Right cardiac atrium (tissue), 5 donors: Measurements from ENCODE around the gene KRT6B. TPM values are rescaled to one million over a fixed set of nuclear protein-coding genes. Genes with fewer than 3 reads are reported as not detected.
"Not testable (repeated sequence)": the region's sequence is repeated elsewhere in the genome, so short reads cannot be mapped to it uniquely, and the experiment has no call there.

Experiments used
- ATAC-seq, 2 donors: fragments of 200-7000 bp; cut with Tn5 transposase; one replicate each; pipeline versions ENCODE4 v1.8.0 to v1.9.1; 2020; ENCODE audit warnings: moderate library complexity in 2 of 2, mild to moderate bottlenecking in 1 of 2
- DNase-seq, 3 donors: peaks; one replicate each; pipeline ENCODE4 v3.0.0-alpha.2; 2020
- H3K27ac ChIP-seq: one replicate; pipeline ENCODE4 v1.5.1; 2013; ENCODE audit warnings: mild to moderate bottlenecking, low read length, control low read depth, moderate library complexity
- H3K27me3 ChIP-seq: one replicate; pipeline ENCODE4 v1.6.1; 2013; ENCODE audit not compliant: control insufficient read depth, insufficient read depth
- H3K4me1 ChIP-seq: one replicate; pipeline ENCODE4 v1.6.1; 2013; ENCODE audit warnings: low read length; ENCODE audit not compliant: control insufficient read depth, insufficient read depth
- H3K4me3 ChIP-seq: one replicate; pipeline ENCODE4 v1.5.1; 2013; ENCODE audit warnings: low read length, control low read depth
- H3K9me3 ChIP-seq: one replicate; pipeline ENCODE4 v1.6.1; 2013; ENCODE audit warnings: low read length; ENCODE audit not compliant: control insufficient read depth
- WGBS: extraction: QIAGEN DNeasy Blood & Tissue Kit; methylation state at CpG from one replicate; pipeline ENCODE4 v1.1.7; 2013; 5-methylcytosine and 5-hydroxymethylcytosine counted together
- intact Hi-C, 4 donors: fragments of 100-400 bp; cut with DNase I; formaldehyde crosslinking; loops; one replicate each; pipeline versions ENCODE4 v1.11.0 to v1.14.0; 2022 to 2023
- polyA plus RNA-seq: library from polyadenylated mRNA; stranded (reverse); fragments of 200-250 nt; gene quantifications from one replicate; pipeline ENCODE4 v1.2.3, GENCODE V29; 2013
- total RNA-seq, 4 donors: library from RNA; stranded (reverse); fragmentation: NEBNext Ultra II Directional; extraction: Animal tissue kit (Norgen Biotek cat#: 25700); gene quantifications; one replicate each; pipeline ENCODE4 v1.2.1, GENCODE V29; 2021
- donor health status: healthy with polysubstance abuse.
- donor health status: DM: no; HTN: yes; CAD: no.
- donor health status: DM: no; HTN: no; CAD: no.
- donor health status: DM: no; HTN: yes; CAD: no; lungs with severe emphysema.
- donor health status: DM: yes; HTN: yes; CAD: no.

KRT6B gene
- total and polyA plus RNA-seq, 5 donors: not detected

DNA sequence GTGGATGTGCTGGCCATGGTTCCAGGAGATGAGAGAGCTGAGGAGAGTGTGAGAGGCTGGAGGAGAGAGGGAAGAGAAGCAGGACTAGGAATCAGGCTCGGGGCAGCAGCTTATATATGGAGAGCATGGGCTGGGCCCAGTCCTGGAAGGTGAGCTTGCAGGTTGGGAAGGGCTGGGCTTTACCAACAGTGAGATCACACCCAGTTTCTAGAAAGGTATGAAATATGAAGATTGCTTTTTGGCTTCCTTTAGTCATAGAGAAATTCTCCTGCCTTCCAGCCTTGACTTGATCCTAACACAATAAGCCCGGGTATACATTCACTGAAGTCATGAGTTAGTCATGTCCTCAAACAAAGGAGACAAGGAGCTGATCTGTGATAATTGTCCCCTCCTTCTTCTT lies 41.2 kb upstream of the KRT6B start, which contains the start of gene KRT6A:
TSS of gene KRT6A (minus strand) at position 86 of the 400 bp plus-strand sequence. CDS start at position 17, 69 bp downstream.
- Histone ChIP-seq H3K4me3 (no peak within 1 kb of the TSS), H3K9me3 (no peaks in the 10 kb centered on the region), H3K27me3 (no peaks in the 10 kb centered on the region), H3K27ac (no peak within 1 kb of the TSS), H3K4me1 (no peaks in the 10 kb centered on the region)
- intact Hi-C loops: no loop called here
- 80% methylated on average over 2 of the region's 2 CpGs for WGBS
- ATAC-seq (no peak), DNase-seq (no peak)

DNA sequence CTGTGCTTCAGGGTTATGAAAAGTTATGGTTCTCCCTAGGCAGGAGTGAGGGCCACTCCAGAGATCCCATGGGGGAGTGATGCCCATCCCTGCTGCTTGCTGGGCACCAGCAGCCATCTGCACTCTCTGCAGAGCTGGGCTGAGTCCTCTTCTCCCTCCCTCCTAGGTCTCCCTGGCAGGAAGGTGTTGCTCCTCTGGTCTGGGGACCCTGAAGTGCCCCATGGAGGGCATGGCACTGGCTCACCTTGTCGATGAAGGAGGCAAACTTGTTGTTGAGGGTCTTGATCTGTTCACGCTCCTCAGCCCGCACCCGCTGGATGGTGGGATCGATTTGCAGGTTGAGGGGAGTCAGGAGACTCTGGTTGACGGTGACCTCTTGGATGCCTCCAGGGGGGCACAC lies 40.5 kb upstream of the KRT6B start:
- H3K9me3 ChIP-seq, H3K27ac ChIP-seq, H3K4me1 ChIP-seq, H3K27me3 ChIP-seq, DNase-seq, intact Hi-C loops, ATAC-seq, H3K4me3 ChIP-seq: not testable (repeated sequence)
- 95% methylated on average over 6 of the region's 6 CpGs for WGBS

DNA sequence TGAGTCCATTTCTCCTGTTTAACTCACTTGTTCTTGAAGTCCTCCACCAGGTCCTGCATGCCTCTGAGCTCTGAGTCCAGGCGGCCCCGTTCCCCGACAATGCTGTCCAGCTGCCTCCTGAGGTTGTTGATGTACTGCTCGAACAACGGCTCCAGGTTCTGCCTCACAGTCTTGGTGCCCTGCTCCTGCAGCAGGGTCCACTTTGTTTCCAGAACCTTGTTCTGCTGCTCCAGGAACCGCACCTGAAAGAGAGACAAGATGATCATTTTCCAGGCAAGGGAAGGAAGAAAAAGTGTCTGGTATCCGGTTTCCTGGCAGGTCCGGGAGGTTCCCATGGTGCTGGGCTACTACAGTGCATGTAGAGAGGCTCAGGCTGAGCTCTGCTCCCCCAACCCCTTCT lies 39.5 kb upstream of the KRT6B start:
- ATAC-seq, H3K9me3 ChIP-seq, DNase-seq, H3K27ac ChIP-seq, H3K27me3 ChIP-seq, intact Hi-C loops, H3K4me1 ChIP-seq, H3K4me3 ChIP-seq: not testable (repeated sequence)
- 83% methylated on average over 8 of the region's 8 CpGs for WGBS

DNA sequence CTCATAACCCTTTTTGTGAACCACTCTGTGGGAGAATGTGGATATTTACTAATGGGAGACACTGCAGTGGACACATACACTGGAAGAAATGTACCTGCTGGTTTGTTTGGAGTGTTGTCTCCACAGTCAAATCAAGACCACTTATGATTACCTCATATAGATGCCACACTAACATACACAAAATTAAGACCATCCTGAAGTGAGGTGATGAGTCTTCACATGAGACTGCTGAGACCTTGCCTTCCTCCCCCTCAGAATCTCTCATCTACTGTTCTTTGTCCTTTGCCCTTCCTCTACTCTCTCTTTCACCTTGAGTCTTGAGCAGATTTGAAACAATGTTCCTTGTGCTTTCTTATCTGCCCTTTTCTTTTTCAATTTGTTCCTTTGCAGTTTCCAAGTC lies 36.8 kb upstream of the KRT6B start:
- no peak overlapping the region for H3K4me3 ChIP-seq
- H3K4me1 ChIP-seq: no peaks in the 10 kb centered on the region
- ATAC-seq (no peak), DNase-seq (no peak)
- H3K27ac ChIP-seq: no peak overlapping the region
- H3K27me3 ChIP-seq: peaks cover 3% of the 10 kb centered on the region
- intact Hi-C loops: no loop called here
- no peaks in the 10 kb centered on the region for H3K9me3 ChIP-seq

DNA sequence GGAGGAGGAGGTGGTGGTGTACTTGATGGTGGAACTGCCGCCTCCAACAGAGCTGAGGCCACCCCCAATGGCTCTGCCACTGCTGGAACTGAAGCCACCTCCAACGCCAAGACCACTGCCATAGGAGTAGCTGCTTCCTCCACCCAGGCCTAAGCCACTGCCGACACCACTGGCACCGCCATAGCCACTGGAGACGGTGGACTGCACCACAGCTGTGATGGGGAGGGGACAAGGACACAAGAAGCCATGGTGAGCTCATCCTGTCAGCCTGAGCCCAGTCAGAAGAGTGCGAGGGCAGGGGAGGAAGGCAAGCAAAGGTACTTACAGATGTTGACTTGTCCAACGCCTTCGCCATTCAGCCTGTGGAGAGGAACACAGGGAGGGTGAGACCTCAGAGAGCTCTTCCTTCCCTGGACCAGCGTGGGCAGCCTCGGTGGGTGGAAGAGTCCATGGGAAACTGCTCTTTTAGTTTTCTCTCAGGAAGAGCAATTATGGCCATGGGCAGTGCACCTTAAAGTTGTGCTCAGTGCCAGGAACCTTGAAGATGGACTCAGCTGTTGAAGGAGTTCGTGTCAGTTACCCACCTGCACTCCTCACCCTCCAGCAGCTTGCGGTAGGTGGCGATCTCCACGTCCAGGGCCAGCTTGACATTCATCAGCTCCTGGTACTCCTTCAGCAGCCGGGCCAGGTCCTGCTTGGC lies 35.9 kb upstream of the KRT6B start:
- intact Hi-C loops, H3K27me3 ChIP-seq, H3K4me1 ChIP-seq, H3K4me3 ChIP-seq, DNase-seq, H3K9me3 ChIP-seq, H3K27ac ChIP-seq: not testable (repeated sequence)
- ATAC-seq: peak in 1 of 2 donors; percentile 24
- 78% methylated on average over 15 of the region's 15 CpGs for whole genome bisulfite sequencing

DNA sequence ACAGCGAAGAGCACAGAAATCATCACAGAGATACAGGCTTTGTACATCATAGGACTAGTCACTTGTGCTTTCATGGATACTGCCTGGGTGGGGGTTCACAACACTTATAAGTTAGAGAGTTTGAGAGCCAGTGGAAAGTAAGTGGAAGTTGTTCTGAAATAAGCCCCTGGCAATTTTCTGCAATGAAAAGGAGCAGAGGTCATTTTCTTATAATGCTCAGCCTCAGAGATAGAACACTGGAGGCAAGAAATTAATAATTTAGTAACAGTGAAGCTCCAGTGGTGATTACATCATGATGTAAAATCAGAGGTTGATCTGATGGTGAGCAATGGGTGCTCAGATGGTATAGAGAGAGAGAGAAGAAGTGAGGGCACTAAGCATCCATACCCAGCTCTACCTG lies 35.3 kb upstream of the KRT6B start:
- H3K4me1 ChIP-seq: no peaks in the 10 kb centered on the region
- H3K4me3 ChIP-seq: no peak overlapping the region
- 35% methylated on average over 1 of the region's 1 CpG for WGBS
- intact Hi-C loops: no loop called here
- no peak overlapping the region for H3K27ac ChIP-seq
- ATAC-seq (no peak), DNase-seq (no peak)
- H3K9me3 ChIP-seq: no peaks in the 10 kb centered on the region
- peaks cover 3% of the 10 kb centered on the region for H3K27me3 ChIP-seq

DNA sequence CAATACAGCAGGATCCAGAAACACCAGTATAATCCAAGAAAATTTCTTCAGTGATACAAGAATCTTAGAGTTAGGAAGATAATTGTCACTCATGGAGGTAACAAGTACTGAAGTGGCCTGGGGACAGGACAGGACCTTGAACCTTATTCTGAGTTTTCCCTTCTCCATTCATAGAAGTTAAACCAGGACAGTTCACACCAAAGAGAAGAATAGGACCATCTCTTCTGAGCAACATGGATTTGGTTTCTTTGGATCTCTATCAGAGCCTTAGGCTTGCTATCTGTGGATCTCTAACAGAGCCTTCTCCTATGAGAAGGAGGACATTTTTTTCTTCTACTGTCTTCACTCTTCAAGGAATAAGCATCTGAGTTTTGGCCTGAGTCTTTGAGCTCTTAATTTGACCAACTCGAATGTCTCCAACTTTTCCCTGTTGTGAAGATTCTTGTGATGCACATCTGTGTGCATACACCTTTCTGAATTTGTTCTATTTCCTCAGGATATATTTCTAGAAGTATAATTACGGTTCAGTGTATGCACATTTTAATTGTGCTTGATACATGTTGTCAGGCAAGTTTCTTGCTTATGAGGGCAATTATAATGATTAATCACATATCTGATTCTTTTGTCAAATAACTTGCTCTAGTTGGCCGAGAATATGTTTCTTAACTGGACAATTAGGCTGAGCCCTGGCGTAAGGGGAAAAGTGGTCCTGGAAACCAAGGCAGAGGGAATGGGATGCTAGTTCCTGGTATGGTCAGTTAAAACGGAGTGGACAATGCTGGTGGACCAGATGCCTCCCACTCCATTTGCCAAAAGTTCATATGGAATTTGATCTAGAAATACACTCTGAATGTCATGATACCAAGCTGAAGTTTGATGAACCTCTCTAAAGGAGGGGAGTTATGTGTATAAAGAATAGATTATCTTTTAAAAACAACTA lies 34.5 kb upstream of the KRT6B start:
- DNase-seq: no peak
- 79% methylated on average over 5 of the region's 5 CpGs for WGBS
- no peak overlapping the region for H3K4me3 ChIP-seq
- H3K4me1 ChIP-seq: no peaks in the 10 kb centered on the region
- no peak overlapping the region for H3K27ac ChIP-seq
- H3K27me3 ChIP-seq: peaks cover 3% of the 10 kb centered on the region
- no peak for ATAC-seq
- H3K9me3 ChIP-seq: no peaks in the 10 kb centered on the region
- intact Hi-C loops: no loop called here

DNA sequence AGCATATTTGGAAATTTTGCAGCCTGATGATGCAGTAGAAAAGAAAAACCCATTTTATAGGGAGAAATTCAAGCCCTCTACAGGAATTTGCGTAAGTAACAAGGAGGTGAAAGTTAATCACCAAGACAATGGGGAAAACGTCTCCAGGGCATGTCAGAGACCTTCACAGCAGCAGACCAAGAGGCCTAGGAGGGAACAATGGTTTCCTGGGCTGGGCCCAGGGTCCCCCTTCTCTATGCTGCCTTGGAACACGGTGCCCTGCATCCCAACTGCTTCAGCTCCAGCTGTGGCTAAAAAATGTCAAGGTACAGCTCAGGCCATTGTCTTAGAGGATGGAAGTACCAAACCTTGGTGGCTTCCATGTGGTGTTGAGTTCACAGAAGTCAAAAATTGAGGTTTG lies 28.1 kb upstream of the KRT6B start:
- Histone ChIP-seq H3K9me3 (peaks cover 1% of the 10 kb centered on the region), H3K27ac (no peak overlapping the region), H3K27me3 (no peaks in the 10 kb centered on the region), H3K4me3 (no peak overlapping the region), H3K4me1 (no peaks in the 10 kb centered on the region)
- DNase-seq (no peak), ATAC-seq (no peak)
- intact Hi-C loops: no loop called here
- WGBS: 59% methylated on average over 3 of the region's 3 CpGs

DNA sequence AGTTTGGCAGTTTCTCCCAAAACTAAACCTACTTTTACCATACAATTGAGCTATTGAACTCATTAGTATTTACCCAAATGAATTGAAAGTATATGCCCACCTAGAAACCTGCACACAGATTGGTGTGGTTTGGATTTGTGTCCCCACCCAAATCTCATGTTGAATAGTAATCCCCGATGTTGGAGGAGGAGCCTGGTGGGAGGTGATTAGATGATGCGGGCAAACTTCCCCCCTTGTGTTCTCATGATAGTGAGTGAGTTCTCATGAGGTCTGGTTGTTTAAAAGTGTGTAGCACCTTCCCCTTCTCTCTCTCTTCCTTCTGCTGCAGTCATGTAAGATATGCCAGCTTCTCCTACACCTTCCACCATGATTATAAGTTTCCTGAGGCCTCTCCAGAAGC lies 25.7 kb upstream of the KRT6B start:
- intact Hi-C loops: no loop called here
- peaks cover 1% of the 10 kb centered on the region for H3K9me3 ChIP-seq
- DNase-seq: no peak
- no peaks in the 10 kb centered on the region for H3K27me3 ChIP-seq
- no peak for ATAC-seq
- H3K4me3 ChIP-seq: no peak overlapping the region
- H3K4me1 ChIP-seq: no peaks in the 10 kb centered on the region
- no peak overlapping the region for H3K27ac ChIP-seq
- WGBS: 70% methylated on average over 2 of the region's 2 CpGs

DNA sequence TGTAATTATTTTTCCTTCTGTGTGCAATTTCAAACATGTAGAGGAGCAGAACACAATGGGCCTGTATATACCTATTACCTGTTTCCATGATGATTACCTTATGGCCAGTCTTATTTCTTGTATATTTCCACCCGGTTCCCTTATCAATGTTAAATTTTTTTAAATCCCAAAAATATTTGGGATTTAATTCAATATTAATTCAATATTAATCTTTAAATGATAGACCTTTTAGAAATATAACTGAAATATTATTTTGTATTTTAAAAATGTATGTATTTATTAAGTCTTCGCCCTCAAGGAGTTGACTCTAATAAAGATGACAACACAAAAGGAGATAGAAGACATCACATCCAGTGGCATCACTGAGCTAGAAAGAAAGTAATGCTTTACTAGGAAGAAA lies 22.3 kb upstream of the KRT6B start:
- 86% methylated on average over 2 of the region's 2 CpGs for WGBS
- Histone ChIP-seq H3K27ac (no peak overlapping the region), H3K27me3 (no peaks in the 10 kb centered on the region), H3K4me3 (no peak overlapping the region), H3K9me3 (no peaks in the 10 kb centered on the region), H3K4me1 (no peaks in the 10 kb centered on the region)
- ATAC-seq (no peak), DNase-seq (no peak)
- intact Hi-C loops: no loop called here

DNA sequence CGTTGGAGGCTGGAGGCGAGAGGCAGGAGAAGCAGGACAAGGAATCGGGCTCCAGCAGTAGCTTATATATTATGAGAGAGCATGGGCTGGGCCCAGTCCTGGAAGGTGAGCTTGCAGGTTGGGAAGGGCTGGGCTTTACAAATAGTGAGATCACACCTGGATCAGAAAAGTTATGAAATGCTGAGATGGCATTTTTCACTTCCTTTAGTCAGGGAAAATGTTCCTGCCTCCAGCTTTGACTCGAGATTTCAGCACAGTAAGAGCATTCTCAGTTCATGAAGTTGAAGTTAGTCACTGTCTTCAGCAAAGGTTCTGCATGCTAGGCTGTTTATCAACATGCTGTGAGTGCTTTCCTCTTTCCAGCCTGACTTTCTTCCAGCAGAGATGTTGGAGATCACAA lies 21.8 kb upstream of the KRT6B start, which contains the start of gene KRT6C:
TSS of gene KRT6C (minus strand) at position 38 of the 400 bp plus-strand sequence. CDS start 68 bp downstream, outside the sequence.
- H3K9me3 ChIP-seq: no peaks in the 10 kb centered on the region
- DNase-seq: no peak
- 80% methylated on average over 4 of the region's 4 CpGs for WGBS

More for the DNA sequence above, 21.8 kb upstream of the KRT6B start, which contains the start of gene KRT6C:
- Histone ChIP-seq H3K27ac (no peak within 1 kb of the TSS), H3K4me1 (no peaks in the 10 kb centered on the region), H3K4me3 (no peak within 1 kb of the TSS), H3K27me3 (no peaks in the 10 kb centered on the region)
- ATAC-seq: no peak
- intact Hi-C loops: no loop called here
